H54 (cell line): Measurements from ENCODE around the gene PLCB1.

Experiments used
- DNase-seq: peaks from one replicate; pipeline ENCODE4 v3.0.0; 2011; ENCODE audit warnings: low spot score, mixed read lengths; ENCODE audit not compliant: insufficient read length
- FAIRE-seq: peaks from 3 replicates; lab custom pipeline; 2011; peaks lifted over from hg19 to GRCh38; lab: Jason Lieb, UNC
- POLR2A ChIP-seq: IDR thresholded peaks from 2 replicates; pipeline ENCODE4 v1.6.1; 2011; ENCODE audit warnings: low read depth, mild to moderate bottlenecking, low read length

The PLCB1 gene

GRCh38 chr20:8118760-8119159, 13.3 kb upstream of the PLCB1 start:
- DNase-seq (no peak), FAIRE-seq (no peak)
- TF ChIP-seq POLR2A: no peak

- TF ChIP-seq POLR2A: no peak
- FAIRE-seq (no peak), DNase-seq (no peak)
These were observed 10.4 kb upstream of the PLCB1 start for GRCh38 chr20:8121666-8122065.

GRCh38 chr20:8124639-8125038, 7.4 kb upstream of the PLCB1 start:
- DNase-seq: no peak
- no peak for TF ChIP-seq POLR2A
- no peak for FAIRE-seq

GRCh38 chr20:8126181-8126580, 5.9 kb upstream of the PLCB1 start:
- TF ChIP-seq POLR2A: no peak
- no peak for FAIRE-seq

GRCh38 chr20:8126841-8127378, 5.2 kb upstream of the PLCB1 start:
- TF ChIP-seq POLR2A: no peak
- no peak for DNase-seq
- no peak for FAIRE-seq

More at GRCh38 chr20:8126181-8126580, 5.9 kb upstream of the PLCB1 start:
- no peak for DNase-seq

GRCh38 chr20:8127553-8128255, 4.4 kb upstream of the PLCB1 start:
- DNase-seq: no peak
- no peak for FAIRE-seq
- no peak for TF ChIP-seq POLR2A

GRCh38 chr20:8128291-8129060, 3.6 kb upstream of the PLCB1 start:
- FAIRE-seq (no peak), DNase-seq (no peak)
- no peak for TF ChIP-seq POLR2A

- DNase-seq (no peak), FAIRE-seq (no peak)
- TF ChIP-seq POLR2A: no peak
These were observed 2.7 kb upstream of the PLCB1 start for GRCh38 chr20:8129211-8129976.

GRCh38 chr20:8130840-8131526, 1.1 kb upstream of the PLCB1 start:
- DNase-seq: no peak
- no peak for FAIRE-seq
- TF ChIP-seq POLR2A: no peak

- DNase-seq: no peak
- FAIRE-seq: no peak
- TF ChIP-seq POLR2A: no peak
These were observed 631 bp downstream of the PLCB1 start for GRCh38 chr20:8132484-8133309.

GRCh38 chr20:8133310-8133768, 1.3 kb downstream of the PLCB1 start:
- DNase-seq (no peak), FAIRE-seq (no peak)
- TF ChIP-seq POLR2A: no peak

- DNase-seq (no peak), FAIRE-seq (no peak)
- TF ChIP-seq POLR2A: no peak
These were observed 1.9 kb downstream of the PLCB1 start for GRCh38 chr20:8133851-8134451.
